ENCODE data around the gene ATP4A.

The ATP4A gene

GRCh38 chr19:35565016-35565856 is 1.8 kb upstream of the ATP4A start:
- no peak for DNase-seq (ENCODE audit: low read depth in 2 of 2)

- DNase-seq (ENCODE audit: low read depth in 2 of 2) = no peak
Observed at GRCh38 chr19:35562776-35563175, 682 bp downstream of the ATP4A start.

- no peak for DNase-seq (ENCODE audit: low read depth in 2 of 2)
Observed at GRCh38 chr19:35562336-35562735, 1.1 kb downstream of the ATP4A start.

GRCh38 chr19:35561436-35561835 is 2.0 kb downstream of the ATP4A start:
- DNase-seq (ENCODE audit: low read depth in 2 of 2) = no peak

- DNase-seq (ENCODE audit: low read depth in 2 of 2) = no peak
Observed at GRCh38 chr19:35560677-35561076, 2.8 kb downstream of the ATP4A start.

GRCh38 chr19:35560271-35560670 is 3.2 kb downstream of the ATP4A start:
- DNase-seq (ENCODE audit: low read depth in 2 of 2) = no peak

GRCh38 chr19:35559781-35560180 is 3.7 kb downstream of the ATP4A start:
- DNase-seq (ENCODE audit: low read depth in 2 of 2) = no peak

GRCh38 chr19:35559281-35559659 is 4.2 kb downstream of the ATP4A start:
- no peak for DNase-seq (ENCODE audit: low read depth in 2 of 2)

GRCh38 chr19:35558400-35559280 is 4.8 kb downstream of the ATP4A start:
- DNase-seq (ENCODE audit: low read depth in 2 of 2) = no peak

GRCh38 chr19:35557539-35558399 is 5.7 kb downstream of the ATP4A start:
- DNase-seq (ENCODE audit: low read depth in 2 of 2) = peak in 1 of 2 donors; percentile 26

- DNase-seq (ENCODE audit: low read depth in 2 of 2) = no peak
Observed at GRCh38 chr19:35556846-35557538, 6.5 kb downstream of the ATP4A start.

- no peak for DNase-seq (ENCODE audit: low read depth in 2 of 2)
Observed at GRCh38 chr19:35556025-35556590, 7.3 kb downstream of the ATP4A start.

GRCh38 chr19:35555301-35556005 is 8.0 kb downstream of the ATP4A start:
- no peak for DNase-seq (ENCODE audit: low read depth in 2 of 2)

- no peak for DNase-seq (ENCODE audit: low read depth in 2 of 2)
Observed at GRCh38 chr19:35554076-35554475, 9.4 kb downstream of the ATP4A start.

- DNase-seq (ENCODE audit: low read depth in 2 of 2) = no peak
Observed at GRCh38 chr19:35553385-35554000, 10.0 kb downstream of the ATP4A start.

- DNase-seq (ENCODE audit: low read depth in 2 of 2) = no peak
Observed at GRCh38 chr19:35552534-35553384, 10.7 kb downstream of the ATP4A start.

- DNase-seq (ENCODE audit: low read depth in 2 of 2) = no peak
Observed at GRCh38 chr19:35551091-35551810, 12.2 kb downstream of the ATP4A start.

- DNase-seq (ENCODE audit: low read depth in 2 of 2) = no peak
Observed at GRCh38 chr19:35549879-35550523, 13.5 kb downstream of the ATP4A start.

Data from stimulated activated CD8-positive, alpha-beta memory T cell treated with anti-CD3 and anti-CD28 coated beads, Interleukin-2, amount 100 ng/mL, for 1 hour (primary cell).